Common myeloid progenitor, CD34-positive (primary cell): ENCODE measurements around the gene DPP3.
"Not testable (repeated sequence)": the region's sequence is repeated elsewhere in the genome, so short reads cannot be mapped to it uniquely, and the experiment has no call there.

Source experiments
- CTCF ChIA-PET: fragments of 350-600 bp; sonication (Branson Sonifier 250); formaldehyde crosslinking; loops from one replicate; lab custom pipeline; 2021; ENCODE audit warnings: antibody characterized with exemption; lab: Charles Lee
- POLR2A ChIA-PET: fragments of 350-600 bp; sonication (Branson Sonifier 250); formaldehyde crosslinking; loops from one replicate; lab custom pipeline; 2021; ENCODE audit warnings: antibody characterized with exemption; lab: Charles Lee
- DNase-seq, 3 donors: peaks; one replicate each; pipeline versions ENCODE4 v3.0.0 to v3.0.0-alpha.2; 2013
- H3K27ac ChIP-seq, 2 experiments: 1 replicate in 1 of 2; 2 replicates in 1 of 2; pipeline ENCODE4 v1.7.0; 2013; ENCODE audit warnings: inconsistent platforms in 2 of 2, low read length in 2 of 2, mild to moderate bottlenecking in 2 of 2, low read depth in 1 of 2, moderate library complexity in 1 of 2; ENCODE audit not compliant: severe bottlenecking in 2 of 2, insufficient read depth in 1 of 2, poor library complexity in 1 of 2
- H3K27me3 ChIP-seq, 5 experiments: replicated peaks in 2 of 5; 1 replicate in 3 of 5; 2 replicates in 2 of 5; pipeline versions ENCODE4 v1.6.1 to v1.7.0; 2013; ENCODE audit warnings: low read length in 4 of 5, mild to moderate bottlenecking in 2 of 5, moderate library complexity in 2 of 5, inconsistent platforms in 1 of 5; ENCODE audit not compliant: insufficient read depth in 5 of 5, control insufficient read depth in 4 of 5
- H3K36me3 ChIP-seq, 4 experiments: 1 replicate in 2 of 4; 2 replicates in 2 of 4; pipeline versions ENCODE4 v1.6.1 to v1.7.0; 2013; ENCODE audit warnings: low read length in 3 of 4, control low read depth in 1 of 4, mild to moderate bottlenecking in 1 of 4; ENCODE audit not compliant: control insufficient read depth in 4 of 4, insufficient read depth in 4 of 4
- H3K4me1 ChIP-seq, 4 experiments: 1 replicate in 3 of 4; 2 replicates in 1 of 4; pipeline versions ENCODE4 v1.6.1 to v1.7.1; 2013; ENCODE audit warnings: low read length in 3 of 4, mild to moderate bottlenecking in 3 of 4, control low read depth in 1 of 4, inconsistent platforms in 1 of 4, moderate library complexity in 1 of 4; ENCODE audit not compliant: control insufficient read depth in 4 of 4, insufficient read depth in 4 of 4; ENCODE audit errors: control extremely low read depth in 1 of 4
- H3K4me3 ChIP-seq, 7 experiments: 1 replicate in 4 of 7; 2 replicates in 3 of 7; pipeline versions ENCODE4 v1.5.1 to v1.7.0; 2013; ENCODE audit warnings: mild to moderate bottlenecking in 7 of 7, low read length in 6 of 7, moderate library complexity in 6 of 7, inconsistent platforms in 2 of 7, low read depth in 2 of 7, control low read depth in 1 of 7; ENCODE audit not compliant: insufficient read depth in 4 of 7, control insufficient read depth in 1 of 7; ENCODE audit errors: extremely low read depth in 1 of 7
- H3K9me3 ChIP-seq, 5 experiments: 1 replicate in 4 of 5; 2 replicates in 1 of 5; pipeline versions ENCODE4 v1.6.1 to v1.7.1; 2013; ENCODE audit warnings: low read length in 4 of 5, mild to moderate bottlenecking in 2 of 5, inconsistent platforms in 1 of 5, low read depth in 1 of 5, moderate library complexity in 1 of 5; ENCODE audit not compliant: control insufficient read depth in 4 of 5, insufficient read depth in 2 of 5; ENCODE audit errors: control extremely low read depth in 1 of 5
- WGBS: methylation state at CpG from one replicate; pipeline ENCODE4 v1.1.5; 2013; ENCODE audit not compliant: insufficient coverage; 5-methylcytosine and 5-hydroxymethylcytosine counted together

Gene DPP3

GRCh38 chr11:66440101-66440939 is 39.9 kb upstream of the DPP3 start:
- 88% methylated on average over 10 of the region's 29 CpGs for WGBS
- CTCF ChIA-PET, result interaction anchor here (0.8 to 2.5 kb wide), 3 partner anchors 18 to 32 kb away, joined by 3 to 20 read pairs (median 4); no protein-coding TSS in a partner anchor
- H3K9me3 ChIP-seq, DNase-seq, H3K4me1 ChIP-seq, H3K4me3 ChIP-seq, H3K27ac ChIP-seq, H3K27me3 ChIP-seq: not testable (repeated sequence)
- H3K36me3 ChIP-seq, result peaks cover 2 to 18% (median 14%) of the 10 kb centered on the region in 4 experiments
- POLR2A ChIA-PET, result interaction anchor here (1.1 kb wide), 1 partner anchor 40 kb away, joined by 3 read pairs; the partner anchor contains the start of gene DPP3

GRCh38 chr11:66440940-66441282 is 39.3 kb upstream of the DPP3 start:
- H3K9me3 ChIP-seq, DNase-seq, POLR2A ChIA-PET, H3K27ac ChIP-seq, H3K27me3 ChIP-seq, H3K4me1 ChIP-seq, H3K4me3 ChIP-seq: not testable (repeated sequence)
- WGBS, result 98% methylated on average over 16 of the region's 27 CpGs
- CTCF ChIA-PET, result interaction anchor here (0.8 kb wide), 1 partner anchor 21 kb away, joined by 3 read pairs; no protein-coding TSS in a partner anchor
- peaks cover 0 to 12% (median 9%) of the 10 kb centered on the region in 4 experiments for H3K36me3 ChIP-seq

DNA sequence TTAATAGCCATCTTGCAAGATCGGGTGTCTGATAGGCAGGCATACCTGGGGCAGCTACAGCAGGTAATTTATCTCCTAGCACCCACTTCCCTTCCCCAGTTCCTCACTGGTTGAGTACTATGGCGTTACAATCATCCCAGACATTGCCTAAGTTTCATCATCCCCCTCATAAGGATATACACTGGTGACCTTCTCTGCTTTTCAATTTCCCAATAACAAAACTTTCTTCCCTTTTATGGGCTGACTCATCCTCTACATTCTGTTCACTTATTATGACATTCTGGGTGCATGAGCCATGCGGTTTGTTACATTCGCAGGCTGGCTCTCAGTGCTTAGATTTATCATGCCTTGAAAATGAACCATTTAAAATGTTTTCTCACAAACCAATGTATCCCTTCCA is 36.6 kb upstream of the DPP3 start:
- no peak for DNase-seq
- H3K4me3 ChIP-seq, result no peak overlapping the region
- H3K27me3 ChIP-seq, result peaks cover 0 to 2% (median 0%) of the 10 kb centered on the region in 5 experiments
- H3K27ac ChIP-seq, result no peak overlapping the region
- WGBS, result 95% methylated on average over 4 of the region's 4 CpGs
- ChIA-PET POLR2A (no interaction called here), CTCF (no interaction called here)
- peaks cover 0 to 2% (median 0%) of the 10 kb centered on the region in 4 experiments for H3K4me1 ChIP-seq
- peaks cover 0 to 9% (median 7%) of the 10 kb centered on the region in 5 experiments for H3K9me3 ChIP-seq
- H3K36me3 ChIP-seq, result no peaks in the 10 kb centered on the region

- no peaks in the 10 kb centered on the region for H3K4me1 ChIP-seq
- no peak overlapping the region for H3K4me3 ChIP-seq
- DNase-seq, result no peak
- peaks cover 0 to 9% (median 7%) of the 10 kb centered on the region in 5 experiments for H3K9me3 ChIP-seq
- CTCF ChIA-PET, result interaction anchor here (0.9 kb wide), 1 partner anchor 8 kb away, joined by 3 read pairs; the partner anchor contains the start of gene MRPL11
- H3K27ac ChIP-seq, result no peak overlapping the region
- H3K27me3 ChIP-seq, result peaks cover 0 to 4% (median 0%) of the 10 kb centered on the region in 5 experiments
- no peaks in the 10 kb centered on the region for H3K36me3 ChIP-seq
- POLR2A ChIA-PET, result no interaction called here
These were observed 33.2 kb upstream of the DPP3 start for GRCh38 chr11:66447012-66447411.

GRCh38 chr11:66448523-66448922 is 31.7 kb upstream of the DPP3 start:
- no peak overlapping the region for H3K4me3 ChIP-seq
- H3K36me3 ChIP-seq, result no peaks in the 10 kb centered on the region
- H3K27me3 ChIP-seq, result peaks cover 0 to 4% (median 0%) of the 10 kb centered on the region in 5 experiments
- WGBS, result 88% methylated on average over 3 of the region's 4 CpGs
- H3K4me1 ChIP-seq, result no peaks in the 10 kb centered on the region
- POLR2A ChIA-PET, result no interaction called here
- CTCF ChIA-PET, result no interaction called here
- no peak for DNase-seq
- H3K9me3 ChIP-seq, result peaks cover 0 to 6% (median under 1%) of the 10 kb centered on the region in 5 experiments
- no peak overlapping the region for H3K27ac ChIP-seq

GRCh38 chr11:66450560-66450959 is 29.7 kb upstream of the DPP3 start:
- POLR2A ChIA-PET, result no interaction called here
- peaks cover 2 to 6% (median 2%) of the 10 kb centered on the region in 5 experiments for H3K27me3 ChIP-seq

GRCh38 chr11:66451663-66452062 is 28.6 kb upstream of the DPP3 start:
- 96% methylated on average over 3 of the region's 4 CpGs for WGBS
- DNase-seq, result no peak
- Histone ChIP-seq H3K27me3 (peaks cover 2 to 6% (median 2%) of the 10 kb centered on the region in 5 experiments), H3K4me1 (no peaks in the 10 kb centered on the region), H3K9me3 (peaks cover 0 to 4% (median 0%) of the 10 kb centered on the region in 5 experiments), H3K27ac (no peak overlapping the region), H3K4me3 (no peak overlapping the region), H3K36me3 (no peaks in the 10 kb centered on the region)
- ChIA-PET POLR2A (no interaction called here), CTCF (no interaction called here)

More at GRCh38 chr11:66450560-66450959, 29.7 kb upstream of the DPP3 start:
- DNase-seq, result no peak
- H3K9me3 ChIP-seq, result peaks cover 0 to 4% (median 0%) of the 10 kb centered on the region in 5 experiments
- no peaks in the 10 kb centered on the region for H3K36me3 ChIP-seq
- H3K4me3 ChIP-seq, result no peak overlapping the region
- H3K27ac ChIP-seq, result no peak overlapping the region
- WGBS, result 74% methylated on average over 3 of the region's 4 CpGs
- no peaks in the 10 kb centered on the region for H3K4me1 ChIP-seq
- CTCF ChIA-PET, result no interaction called here
